Pancreas (tissue), 10 donors: ENCODE results near the gene RHOBTB3. TPM values are rescaled to one million over a fixed set of nuclear protein-coding genes. Genes with fewer than 3 reads are reported as not detected.

ENCODE experiments used
- ATAC-seq, 4 donors: fragments of 200-7000 bp; cut with Tn5 transposase; one replicate each; pipeline versions ENCODE4 v1.8.0 to v1.9.1; 2020; ENCODE audit warnings: mild to moderate bottlenecking in 4 of 4, moderate library complexity in 4 of 4
- DNase-seq, 6 donors: peaks; one replicate each; pipeline ENCODE4 v3.0.0-alpha.2; 2020
- FAIRE-seq: peaks from 2 replicates; lab custom pipeline; 2012; peaks lifted over from hg19 to GRCh38; lab: Jason Lieb, UNC
- H3K27ac ChIP-seq, 4 donors: fragments of 200-600 bp; sonication (generic); 1 replicate in 3 of 4; 2 replicates in 1 of 4; pipeline versions ENCODE4 v1.5.0 to v1.8.0; 2020
- H3K27me3 ChIP-seq, 4 donors: fragments of 200-600 bp; one replicate each; pipeline ENCODE4 v1.8.0; 2021
- H3K36me3 ChIP-seq, 3 donors: fragments of 200-600 bp; sonication (generic) in 1 of 3; one replicate each; pipeline versions ENCODE4 v1.5.0 to v1.8.0; 2020 to 2021
- H3K4me1 ChIP-seq, 3 donors: fragments of 200-600 bp; one replicate each; pipeline ENCODE4 v1.8.0; 2021
- H3K4me3 ChIP-seq, 4 donors: fragments of 200-600 bp; sonication (generic) in 2 of 4; one replicate each; pipeline versions ENCODE4 v1.5.0 to v1.8.0; 2020 to 2021
- H3K9me3 ChIP-seq, 4 donors: fragments of 200-600 bp; one replicate each; pipeline ENCODE4 v1.8.0; 2021
- CTCF ChIP-seq, 4 donors: fragments of 200-600 bp; sonication (generic) in 3 of 4; IDR thresholded peaks; one replicate each; pipeline versions ENCODE4 v1.5.0 to v1.8.0; 2021; ENCODE audit warnings: antibody characterized with exemption in 4 of 4
- WGBS, 2 donors: extraction: QIAGEN DNeasy Blood & Tissue Kit; methylation state at CpG; one replicate each; pipeline ENCODE4 v1.1.7; 2013; 5-methylcytosine and 5-hydroxymethylcytosine counted together
- intact Hi-C, 3 donors: fragments of 100-400 bp; cut with DNase I; formaldehyde crosslinking; loops; one replicate each; pipeline versions ENCODE4 v1.11.1 to v1.14.2; 2022
- polyA plus RNA-seq, 2 donors: library from polyadenylated mRNA; stranded (reverse); fragments of 200-250 nt; gene quantifications; one replicate each; pipeline ENCODE4 v1.2.3, GENCODE V29; 2013
- total RNA-seq, 6 donors: library from RNA; stranded (reverse); fragmentation: NEBNext Ultra II Directional in 4 of 6; extraction: Animal tissue kit (Norgen Biotek cat#: 25700) in 4 of 6; gene quantifications; one replicate each; pipeline versions ENCODE4 v1.2.1 to v1.2.4, GENCODE V29; 2021 to 2023
- donor health status: healthy with polysubstance abuse.
- donor health status: DM: no; HTN: no; CAD: no; lungs with moderate emphysema.
- donor health status: DM: no; HTN: no; CAD: no.
- donor health status: control.
- donor health status: control.
- donor health status: Bipolar disorder and iron deficiency.
- donor health status: DM: yes; HTN: yes; CAD: no.
- donor health status: DM: no; HTN: no; CAD: no.
- donor health status: DM: no; HTN: no; CAD: no.
- donor health status: DM: yes; HTN: yes; CAD: no.

Gene RHOBTB3
- 100 to 1,000 TPM in 3 of 6 donors, 10 to 100 TPM in 3; 59.6 to 190 (median 93.7) TPM for total RNA-seq
- polyA plus RNA-seq: 10 to 100 TPM; 32.5 to 54.8 TPM

DNA sequence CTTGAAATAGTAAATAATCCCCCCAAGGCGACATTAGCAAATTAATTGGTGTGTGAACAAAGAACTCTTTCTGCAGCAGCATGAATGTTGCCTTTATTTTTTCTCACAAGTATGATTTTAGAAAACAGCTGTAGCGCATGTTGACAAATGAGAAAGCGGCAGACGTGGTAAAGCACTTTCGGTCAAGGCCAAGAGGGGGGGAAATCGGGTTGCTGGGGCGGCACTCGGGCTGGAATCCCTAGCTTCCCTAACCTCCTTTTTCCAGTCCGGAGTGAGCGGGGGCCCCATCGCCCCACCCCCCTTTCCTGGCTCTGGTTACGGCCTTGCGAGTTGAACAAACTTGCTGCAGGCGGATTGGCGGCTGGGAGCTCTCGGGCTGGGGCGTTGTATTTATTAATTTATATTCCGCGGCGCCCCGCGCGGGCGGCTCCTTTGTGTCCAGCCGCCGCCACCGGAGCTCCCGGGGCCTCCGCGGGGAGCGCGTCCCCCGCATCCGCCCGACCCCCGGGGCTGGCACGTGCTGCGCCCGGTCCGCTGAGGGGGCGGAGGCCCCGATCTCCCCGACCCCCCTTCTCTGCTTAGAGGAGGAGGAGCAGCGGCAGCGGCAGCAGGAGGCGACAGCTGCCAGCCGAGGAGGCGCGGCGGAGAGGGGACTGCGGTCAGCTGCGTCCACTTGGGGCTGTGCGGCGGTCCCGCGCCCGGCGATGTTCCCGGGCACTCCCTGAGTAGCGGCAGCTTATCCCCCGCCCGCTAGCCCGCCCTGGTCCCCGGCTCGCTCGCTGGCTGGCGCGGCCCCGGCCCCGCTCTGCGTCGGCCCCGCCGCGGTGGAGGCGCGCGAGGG lies at the start of gene RHOBTB3:
Gene RHOBTB3 (plus strand): TSS at position 607 of the 841 bp plus-strand sequence. CDS start 347 bp downstream, outside the sequence.
- intact Hi-C loops: loop anchor here in 1 of 3 donors (10.0 kb wide), 1 partner anchor 66 kb away; no protein-coding TSS in a partner anchor
- H3K27me3 ChIP-seq: no peaks in the 10 kb centered on the region
- H3K4me1 ChIP-seq: peaks cover 38 to 66% (median 55%) of the 10 kb centered on the region in 3 donors
- H3K4me3 ChIP-seq: peak within 1 kb of the TSS; percentile 45 to 90 (median 84)
- H3K36me3 ChIP-seq: no peaks in the 10 kb centered on the region
- TF ChIP-seq CTCF (IDR thresholded peaks at IDR 0.05): no peak
- ATAC-seq (peak; percentile 71 to 80 (median 74)), FAIRE-seq (no peak), DNase-seq (peak; percentile 90 to 96 (median 96))
- 0 to 1% methylated on average over 41 to 78 of the region's 78 CpGs for WGBS, 2 donors
- H3K27ac ChIP-seq: peak within 1 kb of the TSS; percentile 97 to 99 (median 98)
- H3K9me3 ChIP-seq: no peaks in the 10 kb centered on the region

DNA sequence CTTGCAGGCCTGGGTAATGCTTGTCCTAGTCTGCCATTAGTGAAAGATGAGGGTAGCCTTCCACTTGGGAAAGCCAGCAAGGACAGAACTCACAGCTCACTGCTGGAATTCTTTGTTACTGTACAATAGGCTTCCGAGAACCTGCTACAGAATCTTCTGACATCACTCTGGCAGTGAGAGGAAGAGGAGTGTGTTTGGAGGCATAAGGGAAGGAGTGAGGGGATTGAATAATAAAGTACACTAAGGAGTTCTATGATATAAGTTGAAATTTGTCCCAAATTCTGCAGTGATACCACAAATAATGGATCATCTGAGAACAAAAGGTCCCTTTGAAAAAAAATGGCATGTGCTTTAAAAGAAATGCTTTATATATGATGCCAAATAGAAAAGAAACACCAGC lies 48.2 kb upstream of the RHOBTB3 start, which contains the start of gene SPATA9:
Gene SPATA9 (minus strand): TSS at position 101 of the 400 bp plus-strand sequence. CDS start 137 bp downstream, outside the sequence.
- Histone ChIP-seq H3K4me1 (no peaks in the 10 kb centered on the region), H3K4me3 (no peak within 1 kb of the TSS), H3K9me3 (no peaks in the 10 kb centered on the region), H3K36me3 (no peaks in the 10 kb centered on the region), H3K27me3 (no peaks in the 10 kb centered on the region), H3K27ac (no peak within 1 kb of the TSS)
- no peak for ATAC-seq
- 90 to 92% methylated on average over 1 of the region's 1 CpG for WGBS, 2 donors
- intact Hi-C loops: no loop called here
- no peak for DNase-seq
- TF ChIP-seq CTCF (IDR thresholded peaks at IDR 0.05): no peak
- no peak for FAIRE-seq

DNA sequence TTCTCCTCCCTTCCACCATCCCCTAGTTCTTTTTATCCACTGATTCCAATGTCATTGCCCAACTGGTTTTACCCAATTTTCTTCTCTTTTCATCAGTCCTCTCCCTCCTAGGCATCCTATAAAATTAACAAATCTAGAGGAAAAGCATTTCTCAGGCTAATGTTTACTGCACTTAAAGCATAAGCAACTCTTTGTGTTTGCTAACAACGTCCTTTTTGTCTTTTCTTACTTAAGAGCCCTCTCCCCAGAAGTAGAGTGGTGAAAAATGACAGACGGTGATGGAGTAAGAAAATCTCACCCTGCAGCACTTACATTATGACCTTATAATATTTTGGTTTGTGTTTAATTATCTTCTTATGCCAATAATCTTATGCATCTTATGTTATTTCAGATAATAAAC lies 46.8 kb upstream of the RHOBTB3 start:
- 84 to 93% methylated on average over 2 of the region's 2 CpGs for WGBS, 2 donors
- Histone ChIP-seq H3K4me1 (no peaks in the 10 kb centered on the region), H3K27me3 (no peaks in the 10 kb centered on the region), H3K36me3 (no peaks in the 10 kb centered on the region), H3K27ac (no peak overlapping the region), H3K4me3 (no peak overlapping the region), H3K9me3 (no peaks in the 10 kb centered on the region)
- ATAC-seq: no peak
- intact Hi-C loops: no loop called here
- TF ChIP-seq CTCF (IDR thresholded peaks at IDR 0.05): no peak
- DNase-seq: no peak
- FAIRE-seq: no peak

DNA sequence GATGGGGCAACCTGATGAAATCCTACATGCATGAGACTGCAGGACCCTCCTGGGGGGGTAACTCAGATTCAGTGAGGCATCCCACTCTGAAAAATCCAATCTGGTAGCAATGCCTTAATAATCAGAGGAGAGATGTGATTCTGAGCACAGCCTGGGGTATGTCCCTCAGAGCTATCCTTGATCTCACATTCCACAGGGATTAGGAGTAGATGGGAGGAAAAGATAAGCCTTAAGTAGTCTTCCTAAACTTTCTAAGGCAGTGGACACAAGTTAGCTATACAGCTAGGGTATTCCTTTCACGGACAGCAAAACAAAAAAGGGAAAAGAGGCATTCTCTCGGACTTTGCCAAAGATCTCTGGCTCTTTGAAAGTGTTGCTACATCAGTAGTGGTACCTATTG lies 44.5 kb upstream of the RHOBTB3 start:
- TF ChIP-seq CTCF (IDR thresholded peaks at IDR 0.05): no peak
- intact Hi-C loops: no loop called here
- ATAC-seq (no peak), FAIRE-seq (no peak), DNase-seq (no peak)
- Histone ChIP-seq H3K4me3 (no peak overlapping the region), H3K27ac (no peak overlapping the region), H3K9me3 (no peaks in the 10 kb centered on the region), H3K27me3 (no peaks in the 10 kb centered on the region), H3K36me3 (no peaks in the 10 kb centered on the region), H3K4me1 (no peaks in the 10 kb centered on the region)
- WGBS, 2 donors: 89 to 93% methylated on average over 2 of the region's 2 CpGs
